Stimulated activated CD8-positive, alpha-beta memory T cell treated with anti-CD3 and anti-CD28 coated beads, Interleukin-7, amount 100 ng/mL, for 4 hours (primary cell): Measurements from ENCODE around the gene PRDX5.

Experiments used
- DNase-seq, 2 donors: peaks; one replicate each; pipeline ENCODE4 v3.0.0-alpha.2; 2020; ENCODE audit warnings: low read depth in 2 of 2

PRDX5 gene

DNA sequence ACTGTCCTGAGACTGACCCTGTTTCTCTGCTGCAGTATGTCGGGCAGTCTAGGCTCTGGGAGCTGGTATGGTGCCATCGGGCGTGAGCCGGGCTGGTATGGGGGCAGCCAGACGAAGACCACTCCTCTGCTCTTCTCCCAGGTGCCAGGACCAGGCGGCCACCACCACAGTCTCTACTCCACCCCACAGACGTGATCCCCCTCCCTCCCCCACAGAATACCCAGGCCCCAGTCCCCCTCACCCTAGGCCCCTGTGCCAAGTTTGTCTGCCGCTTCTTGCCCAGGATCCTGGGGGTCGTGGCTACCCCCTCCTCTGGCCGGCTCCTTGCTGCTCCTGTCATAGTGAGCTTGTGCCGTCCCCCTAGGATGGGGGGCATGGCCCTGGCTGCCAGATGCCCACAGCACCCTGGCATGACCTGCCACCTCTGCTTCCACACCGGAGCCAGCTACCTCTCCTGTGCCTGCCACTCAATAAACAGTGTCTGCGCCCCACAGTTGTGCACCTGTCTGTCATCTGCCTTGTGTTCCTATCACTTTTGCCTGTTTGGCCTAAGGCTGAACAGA, 28.8 kb upstream of the PRDX5 start:
- DNase-seq = no peak

DNA sequence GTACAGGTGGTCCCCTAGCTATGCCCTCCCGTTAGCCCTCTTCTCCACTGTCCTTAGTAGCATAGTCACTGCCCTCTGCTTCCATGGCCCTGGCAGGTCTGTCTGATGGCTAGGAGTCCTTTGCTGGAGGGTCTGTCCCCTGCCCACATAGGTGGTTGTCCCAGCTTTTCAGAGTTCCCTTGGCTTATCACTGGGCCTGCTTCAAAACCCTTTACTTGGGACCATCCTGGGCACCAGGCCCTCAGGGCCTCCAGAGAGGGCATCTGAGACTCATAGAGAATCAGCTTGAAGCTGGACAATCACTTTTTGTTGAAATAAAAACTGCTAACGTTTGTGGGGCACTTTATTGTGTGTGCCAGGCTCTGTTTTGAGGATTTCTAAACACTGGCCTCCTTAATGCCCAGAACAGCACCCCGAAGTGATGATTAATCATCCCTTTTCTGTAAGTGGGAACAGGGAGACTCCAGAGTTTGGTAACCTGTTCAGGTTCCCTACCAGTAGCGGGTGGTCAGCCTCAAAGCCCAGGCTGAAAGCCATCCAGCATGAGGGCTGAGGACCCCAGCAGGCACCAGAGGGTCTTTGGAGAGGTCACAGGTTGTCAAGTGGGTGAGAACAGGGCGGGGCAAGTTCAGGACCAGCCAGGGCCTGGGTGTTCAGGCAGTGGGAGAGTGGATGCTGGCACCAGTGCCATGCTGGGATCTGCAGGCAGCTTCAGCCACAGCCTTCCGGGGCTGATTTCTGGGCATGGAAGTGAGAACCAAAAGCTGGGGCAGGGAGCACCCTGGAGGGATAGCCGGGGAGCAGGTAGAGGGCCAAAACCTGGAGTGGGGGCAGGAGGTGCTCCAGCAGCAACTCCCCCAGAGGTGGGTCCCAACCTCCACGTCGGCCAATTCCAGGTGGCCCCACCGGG, 27.3 kb upstream of the PRDX5 start:
- no peak for DNase-seq

DNA sequence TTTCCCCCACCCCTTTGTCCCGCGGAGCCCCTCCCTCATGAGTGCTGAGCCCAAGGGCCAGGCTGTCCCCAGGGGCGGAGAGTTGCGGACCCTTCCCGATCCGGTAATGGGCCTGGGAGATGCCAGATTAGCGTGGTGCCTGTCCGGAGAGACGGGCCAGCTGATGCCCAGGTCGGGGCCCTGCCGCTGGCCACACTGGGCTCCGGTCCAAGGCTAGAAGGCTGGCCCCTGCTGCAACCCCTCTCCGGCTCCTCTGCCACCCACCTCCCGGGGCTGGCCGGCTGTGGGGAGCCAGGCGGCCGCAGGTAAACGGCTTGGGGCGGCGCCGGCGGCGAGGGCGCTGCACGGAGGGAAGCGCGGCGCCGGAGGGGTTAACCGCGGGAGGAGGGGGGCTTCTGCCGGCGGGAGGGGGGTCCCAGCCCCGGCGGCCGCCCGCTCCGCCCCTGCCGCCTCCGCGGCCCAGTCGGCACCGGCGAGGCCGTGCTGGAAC, 26.6 kb upstream of the PRDX5 start, which contains the start of gene KCNK4:
Gene KCNK4 (plus strand): TSS at position 41 of the 490 bp plus-strand sequence. CDS start 1,717 bp downstream, outside the sequence.
- DNase-seq = no peak

DNA sequence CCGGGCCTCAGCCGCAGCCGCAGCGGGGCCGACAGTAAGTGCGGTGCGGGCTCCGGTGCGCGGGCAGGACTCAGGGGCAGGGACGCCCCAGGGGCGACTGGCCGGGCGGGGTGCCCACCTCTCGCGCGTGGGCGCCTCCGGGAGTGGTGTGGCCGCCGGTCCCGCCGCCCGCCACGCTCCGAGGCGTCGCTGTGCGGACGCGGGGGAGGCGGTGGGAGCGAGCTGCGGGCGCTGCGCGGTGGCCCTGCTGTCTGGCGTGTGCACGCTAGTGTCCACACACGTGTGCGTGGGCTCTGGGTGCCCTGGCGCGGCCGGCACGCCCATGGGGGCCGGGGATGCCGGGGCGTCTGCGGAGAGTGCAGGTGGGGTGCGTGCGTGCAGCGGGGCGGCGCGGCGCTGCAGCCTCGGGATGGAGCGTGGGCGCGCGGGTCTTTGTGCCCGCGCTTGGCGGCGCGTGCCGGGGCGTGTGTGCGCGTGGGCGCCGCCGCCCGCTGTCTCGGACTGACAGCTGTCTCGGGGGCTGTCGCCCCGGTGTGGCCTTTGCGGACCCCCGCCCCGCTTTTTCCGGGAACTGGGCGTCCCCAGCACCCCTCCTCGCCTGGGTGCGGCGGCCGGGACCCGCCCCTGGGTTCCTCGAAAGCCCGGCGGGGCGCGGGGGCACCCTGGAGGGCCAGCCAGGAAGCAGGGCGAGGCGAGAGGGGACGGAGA, 26.0 kb upstream of the PRDX5 start:
- peak in 1 of 2 donors; percentile 33 for DNase-seq

DNA sequence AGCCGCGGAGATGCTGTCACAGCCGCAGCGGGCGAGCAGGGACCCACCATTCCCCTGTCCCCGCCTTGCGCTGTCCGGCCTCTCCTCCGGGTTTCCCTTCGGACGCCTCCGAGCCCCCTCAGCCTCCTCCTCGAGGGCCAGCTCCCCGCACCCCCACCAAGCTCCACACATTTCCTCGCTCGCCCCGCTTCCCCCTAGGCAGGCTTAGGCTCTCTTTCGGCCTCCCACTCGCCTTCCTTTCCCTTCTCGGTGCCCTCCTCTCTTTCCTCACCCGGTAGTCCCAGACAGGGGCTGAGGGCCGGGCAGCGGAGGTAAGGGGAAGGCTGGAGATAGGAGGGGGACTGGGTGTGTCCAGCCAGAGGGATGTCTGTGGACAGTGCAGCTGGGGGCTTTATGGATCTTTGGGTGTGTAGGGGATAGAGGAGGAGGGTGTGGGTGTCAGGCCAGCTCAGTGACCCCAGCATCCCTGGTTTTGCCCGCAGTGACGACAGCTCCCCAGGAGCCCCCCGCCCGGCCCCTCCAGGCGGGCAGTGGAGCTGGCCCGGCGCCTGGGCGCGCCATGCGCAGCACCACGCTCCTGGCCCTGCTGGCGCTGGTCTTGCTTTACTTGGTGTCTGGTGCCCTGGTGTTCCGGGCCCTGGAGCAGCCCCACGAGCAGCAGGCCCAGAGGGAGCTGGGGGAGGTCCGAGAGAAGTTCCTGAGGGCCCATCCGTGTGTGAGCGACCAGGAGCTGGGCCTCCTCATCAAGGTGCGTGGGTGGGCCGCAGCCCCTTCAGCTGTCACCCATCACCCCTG, 25.3 kb upstream of the PRDX5 start:
- DNase-seq = no peak

DNA sequence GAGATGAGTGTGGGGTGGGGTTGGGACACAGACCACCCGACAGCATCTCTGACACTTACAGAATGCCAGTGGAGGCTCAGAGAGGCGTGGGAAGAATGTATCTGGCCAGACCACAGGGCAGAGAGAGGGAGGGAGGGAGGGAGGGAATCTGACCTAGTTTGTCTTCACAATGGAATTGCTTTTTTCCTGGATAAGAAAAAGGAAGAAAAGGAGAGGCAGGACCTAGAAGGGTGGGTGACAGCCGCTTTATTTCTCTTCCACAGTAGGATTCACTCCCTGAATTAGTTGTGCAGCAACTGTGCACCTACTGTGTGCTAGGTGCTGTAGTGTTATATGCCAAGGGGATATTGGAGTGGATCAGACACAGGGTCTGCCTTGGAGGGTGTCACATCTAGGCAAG, 23.1 kb upstream of the PRDX5 start:
- DNase-seq = no peak

DNA sequence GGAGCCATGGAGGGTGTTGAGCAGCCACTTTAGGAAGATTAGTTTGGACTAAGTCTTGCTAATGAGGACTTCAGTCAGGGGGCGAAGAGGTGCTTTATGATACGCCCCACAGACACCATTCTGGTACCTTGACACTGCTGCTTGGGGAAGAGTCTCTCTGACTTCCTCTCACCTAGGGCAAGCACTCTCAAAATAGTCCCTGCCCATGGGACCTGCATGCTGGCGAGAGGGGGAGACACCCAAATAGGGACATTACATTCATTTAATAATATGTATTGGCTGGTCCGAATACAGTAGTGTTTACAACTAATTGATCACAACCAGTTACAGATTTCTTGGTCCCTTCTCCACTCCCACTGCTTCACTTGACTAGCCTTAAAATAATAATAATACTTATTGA, 22.2 kb upstream of the PRDX5 start:
- no peak for DNase-seq

DNA sequence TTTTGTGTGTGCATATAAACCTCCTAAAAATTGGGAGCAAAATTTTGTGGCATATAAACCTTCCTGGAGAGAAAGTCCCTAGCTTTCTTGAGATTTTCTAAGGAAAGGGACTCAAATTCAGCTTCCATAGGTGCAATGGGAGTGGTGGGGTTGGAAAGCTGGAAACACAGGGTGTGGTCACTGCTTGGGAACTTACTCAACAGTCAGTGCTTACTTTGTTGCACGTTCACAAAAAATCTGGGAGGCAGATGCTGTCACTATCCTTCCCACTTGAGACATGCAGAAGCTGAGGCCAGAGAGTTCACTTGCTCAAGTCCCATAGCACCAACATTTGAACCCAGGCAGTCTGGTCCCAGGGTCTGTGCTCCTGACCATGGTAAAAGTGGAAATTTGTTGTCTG, 21.7 kb upstream of the PRDX5 start:
- no peak for DNase-seq

DNA sequence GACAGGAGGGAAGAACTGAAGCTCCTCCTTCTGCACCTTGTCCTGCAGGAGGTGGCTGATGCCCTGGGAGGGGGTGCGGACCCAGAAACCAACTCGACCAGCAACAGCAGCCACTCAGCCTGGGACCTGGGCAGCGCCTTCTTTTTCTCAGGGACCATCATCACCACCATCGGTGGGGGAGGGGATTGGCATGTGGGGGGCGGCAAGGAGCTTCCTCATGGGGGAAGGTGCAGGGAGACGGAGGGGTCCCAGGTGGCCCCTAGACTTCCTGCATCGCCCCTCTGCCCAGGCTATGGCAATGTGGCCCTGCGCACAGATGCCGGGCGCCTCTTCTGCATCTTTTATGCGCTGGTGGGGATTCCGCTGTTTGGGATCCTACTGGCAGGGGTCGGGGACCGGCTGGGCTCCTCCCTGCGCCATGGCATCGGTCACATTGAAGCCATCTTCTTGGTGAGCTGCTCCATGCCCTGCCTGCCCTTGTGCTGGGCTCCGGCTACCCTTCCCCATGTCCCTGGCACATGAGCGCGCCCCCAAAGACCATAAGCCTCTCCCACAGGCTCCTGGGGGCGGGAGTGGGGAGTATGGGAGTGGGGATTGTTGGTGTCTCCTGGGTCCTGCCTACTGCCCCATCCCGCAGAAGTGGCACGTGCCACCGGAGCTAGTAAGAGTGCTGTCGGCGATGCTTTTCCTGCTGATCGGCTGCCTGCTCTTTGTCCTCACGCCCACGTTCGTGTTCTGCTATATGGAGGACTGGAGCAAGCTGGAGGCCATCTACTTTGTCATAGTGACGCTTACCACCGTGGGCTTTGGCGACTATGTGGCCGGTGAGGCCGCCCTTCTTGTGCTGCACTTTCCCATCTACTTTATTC, 20.9 kb upstream of the PRDX5 start:
- no peak for DNase-seq

DNA sequence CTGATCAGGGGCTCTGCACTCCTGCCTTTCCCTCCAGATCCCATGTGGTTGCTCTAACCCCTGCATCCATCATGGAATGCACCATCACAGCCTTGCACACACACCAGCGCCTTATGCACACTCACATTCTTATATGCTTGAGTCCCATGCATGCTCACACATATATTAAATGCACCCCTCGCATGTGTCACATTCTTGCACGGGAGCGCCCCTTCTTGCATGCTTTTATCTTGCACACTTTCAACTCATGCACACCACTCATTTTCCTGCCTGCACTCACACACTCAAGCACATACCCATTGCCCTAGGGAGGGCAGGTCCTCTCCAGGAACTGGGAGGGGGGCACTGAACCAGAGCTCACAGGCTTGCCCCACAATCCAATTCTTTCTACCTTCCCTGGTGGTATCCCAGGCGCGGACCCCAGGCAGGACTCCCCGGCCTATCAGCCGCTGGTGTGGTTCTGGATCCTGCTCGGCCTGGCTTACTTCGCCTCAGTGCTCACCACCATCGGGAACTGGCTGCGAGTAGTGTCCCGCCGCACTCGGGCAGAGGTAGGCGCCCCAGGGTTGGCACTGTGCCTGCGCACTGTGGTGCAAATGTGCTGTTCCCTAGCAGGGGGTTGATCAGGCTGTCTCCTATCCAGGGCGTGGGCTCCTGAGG, 20.1 kb upstream of the PRDX5 start:
- DNase-seq = no peak

DNA sequence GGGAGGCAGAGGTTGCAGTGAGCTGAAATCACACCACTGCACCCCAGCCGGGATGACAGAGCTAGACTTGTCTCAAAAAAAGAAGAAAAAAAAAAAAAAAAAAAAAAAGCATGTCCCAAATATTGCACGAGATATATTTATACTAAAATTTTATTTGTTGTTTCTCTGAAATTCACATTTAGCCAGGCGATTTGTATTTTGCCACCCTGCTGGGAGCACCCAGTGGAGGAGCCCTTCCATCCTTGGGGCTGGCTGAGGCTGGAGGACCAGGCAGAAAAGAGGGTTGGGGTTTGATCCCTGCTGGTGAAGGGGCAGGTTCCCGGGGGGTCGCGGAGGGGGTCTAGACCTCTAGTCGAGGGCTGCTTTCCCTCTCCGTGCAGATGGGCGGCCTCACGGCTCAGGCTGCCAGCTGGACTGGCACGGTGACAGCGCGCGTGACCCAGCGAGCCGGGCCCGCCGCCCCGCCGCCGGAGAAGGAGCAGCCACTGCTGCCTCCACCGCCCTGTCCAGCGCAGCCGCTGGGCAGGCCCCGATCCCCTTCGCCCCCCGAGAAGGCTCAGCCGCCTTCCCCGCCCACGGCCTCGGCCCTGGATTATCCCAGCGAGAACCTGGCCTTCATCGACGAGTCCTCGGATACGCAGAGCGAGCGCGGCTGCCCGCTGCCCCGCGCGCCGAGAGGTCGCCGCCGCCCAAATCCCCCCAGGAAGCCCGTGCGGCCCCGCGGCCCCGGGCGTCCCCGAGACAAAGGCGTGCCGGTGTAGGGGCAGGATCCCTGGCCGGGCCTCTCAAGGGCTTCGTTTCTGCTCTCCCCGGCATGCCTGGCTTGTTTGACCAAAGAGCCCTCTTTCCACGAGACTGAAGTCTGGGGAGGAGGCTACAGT, 18.7 kb upstream of the PRDX5 start:
- no peak for DNase-seq

DNA sequence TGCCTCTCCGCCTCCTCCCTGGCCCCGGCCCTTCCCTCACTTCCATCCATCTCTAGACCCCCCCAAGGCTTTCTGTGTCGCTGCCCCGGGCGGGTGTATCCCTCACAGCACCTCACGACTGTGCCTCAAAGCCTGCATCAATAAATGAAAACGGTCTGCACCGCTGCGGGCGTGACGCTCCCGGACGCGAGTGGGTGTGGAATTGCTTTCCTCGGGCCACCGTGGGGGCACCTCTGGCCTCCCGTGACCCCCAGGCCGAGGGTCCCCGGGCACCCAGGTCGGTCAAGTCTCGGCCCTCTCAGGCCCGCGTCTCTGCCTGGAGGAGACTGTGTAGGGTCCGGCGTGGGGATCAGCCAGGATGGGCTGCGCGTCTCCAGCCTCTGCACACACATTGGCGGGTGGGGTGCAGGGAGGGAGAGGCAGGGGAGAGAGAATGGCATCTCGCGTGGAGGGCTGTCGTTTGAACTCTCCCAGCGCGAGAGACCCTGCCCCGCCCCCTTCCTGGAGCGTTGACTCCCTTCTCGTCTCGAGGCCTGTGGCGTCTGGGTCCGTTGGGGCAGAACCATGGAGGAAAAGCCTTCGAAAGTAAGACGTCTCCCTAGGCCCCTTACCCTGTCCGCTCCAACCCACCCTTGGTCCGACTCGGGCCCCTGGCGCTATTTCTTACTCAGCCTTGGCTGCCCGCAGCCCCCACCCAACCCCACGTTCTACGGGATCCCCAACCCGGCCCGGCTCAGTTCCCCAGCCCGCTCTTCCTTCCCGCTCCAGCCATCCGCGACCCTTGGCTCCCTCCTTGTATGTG, 17.9 kb upstream of the PRDX5 start, which contains the start of gene CATSPERZ:
Gene CATSPERZ (plus strand): TSS at position 512 of the 802 bp plus-strand sequence. CDS start 53 bp downstream, at position 565.
- DNase-seq = no peak

DNA sequence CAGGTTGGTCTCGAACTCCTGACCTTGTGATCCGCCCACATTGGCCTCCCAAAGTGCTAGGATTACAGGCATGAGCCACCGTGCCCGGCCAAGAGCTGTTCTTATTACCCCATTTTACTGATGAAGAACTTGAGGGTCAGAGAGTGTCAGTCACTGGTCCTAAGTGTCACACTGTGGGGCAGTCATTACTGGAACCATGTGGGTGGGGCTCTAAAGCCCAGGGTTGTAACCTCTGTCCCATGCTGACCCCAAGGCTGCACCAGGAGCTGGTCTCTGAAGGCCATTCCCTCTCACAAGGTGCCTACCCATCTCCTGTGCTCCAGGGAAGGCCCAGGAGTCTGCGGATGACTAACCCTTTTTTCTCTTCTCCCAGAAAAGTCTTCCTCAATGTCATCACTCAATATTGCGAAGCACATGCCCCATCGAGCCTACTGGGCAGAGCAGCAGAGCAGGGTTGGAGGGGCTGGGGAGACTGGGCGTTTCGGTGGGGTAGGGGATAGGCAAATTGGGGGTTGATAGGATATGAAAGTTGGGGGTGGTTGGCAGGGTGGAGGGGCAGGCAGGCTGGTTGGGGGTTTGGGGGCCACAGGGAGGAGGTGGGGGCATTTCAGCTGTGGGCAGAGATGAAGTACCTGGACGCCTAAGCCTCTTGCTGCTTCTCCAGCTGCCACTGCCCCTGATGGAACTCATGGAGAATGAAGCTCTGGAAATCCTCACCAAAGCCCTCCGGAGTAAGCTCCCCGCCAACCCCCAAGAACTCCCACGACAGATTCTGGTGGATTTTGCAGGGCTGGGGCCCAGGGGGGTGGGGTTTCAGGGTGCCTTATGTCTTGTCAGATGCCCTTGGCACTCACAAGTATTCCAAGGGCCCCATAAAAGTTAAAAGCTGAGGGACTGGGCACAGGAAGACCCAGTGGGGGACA, 14.6 kb upstream of the PRDX5 start:
- no peak for DNase-seq

DNA sequence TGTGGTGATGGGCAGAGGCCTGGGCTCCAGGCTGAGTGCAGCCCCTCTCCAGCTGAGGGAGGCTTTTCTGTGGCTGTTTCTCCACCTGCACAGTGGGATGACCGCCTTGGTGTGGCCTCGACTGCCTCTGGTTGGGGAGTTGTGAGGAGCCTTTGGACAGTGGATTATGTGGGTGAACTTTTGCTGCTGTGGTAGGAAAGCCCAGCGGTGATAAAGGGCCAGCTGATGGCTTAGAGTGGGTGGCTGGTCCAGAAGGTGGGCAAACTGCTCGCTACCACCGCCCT, 13.9 kb upstream of the PRDX5 start:
- DNase-seq = no peak

DNA sequence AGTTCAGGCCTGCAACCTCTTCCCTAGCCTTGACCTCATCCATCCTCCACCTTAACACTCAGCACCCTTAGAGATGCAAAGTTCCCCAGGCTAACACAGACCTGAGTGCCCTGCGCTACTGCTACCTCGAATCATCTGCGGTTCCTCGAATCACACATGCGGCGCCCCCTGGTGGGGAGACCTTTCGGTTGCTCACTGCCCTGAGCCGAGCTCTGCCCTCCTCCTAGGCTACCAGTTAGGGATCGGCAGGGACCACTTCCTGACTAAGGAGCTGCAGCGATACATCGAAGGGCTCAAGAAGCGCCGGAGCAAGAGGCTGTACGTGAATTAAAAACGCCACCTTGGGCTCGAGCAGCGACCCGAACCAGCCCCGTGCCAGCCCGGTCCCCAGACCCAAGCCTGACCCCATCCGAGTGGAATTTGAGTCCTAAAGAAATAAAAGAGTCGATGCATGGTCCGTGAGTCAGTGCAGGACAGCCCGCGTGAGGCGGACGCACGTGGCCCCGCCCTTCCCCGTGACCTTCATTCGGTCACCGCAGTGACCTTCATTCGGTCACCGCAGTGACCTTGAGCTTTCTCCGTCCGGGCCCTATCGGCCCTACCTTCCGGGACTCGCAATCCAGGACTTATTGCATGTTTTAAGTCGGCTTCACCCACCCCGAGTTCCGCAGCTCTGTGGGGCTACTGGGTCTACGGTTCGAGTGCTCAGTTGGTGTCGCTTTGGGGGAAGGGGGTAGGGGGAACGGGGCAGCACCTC, 13.4 kb upstream of the PRDX5 start:
- DNase-seq = peak; percentile 84 to 89

DNA sequence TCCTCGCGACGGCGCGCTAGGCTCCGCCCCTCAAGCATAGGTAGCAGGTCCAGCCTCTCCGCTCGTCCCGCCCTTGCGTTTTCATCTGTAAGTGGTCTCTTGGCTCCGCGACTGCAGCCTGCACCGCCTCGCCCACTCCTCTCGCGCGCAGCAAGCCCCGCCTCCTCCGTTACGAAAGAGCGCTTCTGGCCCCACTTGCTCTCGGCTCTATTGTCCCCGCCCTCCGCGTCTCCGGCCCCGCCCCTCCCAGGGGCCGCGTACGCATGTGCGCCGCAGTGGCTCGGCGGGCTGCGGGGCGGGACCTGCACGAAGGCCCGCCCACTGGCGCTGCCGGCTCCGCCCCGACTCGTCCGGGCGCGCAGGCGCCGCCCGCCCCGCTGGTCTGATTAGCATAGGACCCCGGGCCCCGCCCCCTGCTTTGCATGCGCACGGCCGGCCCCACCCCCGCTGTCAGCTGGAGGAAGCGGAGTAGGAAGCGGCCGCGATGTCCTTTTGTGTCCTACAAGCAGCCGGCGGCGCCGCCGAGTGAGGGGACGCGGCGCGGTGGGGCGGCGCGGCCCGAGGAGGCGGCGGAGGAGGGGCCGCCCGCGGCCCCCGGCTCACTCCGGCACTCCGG, 12.7 kb upstream of the PRDX5 start, which contains the start of gene ESRRA:
Gene ESRRA (plus strand): TSS at position 450 of the 616 bp plus-strand sequence. CDS start 1,656 bp downstream, outside the sequence.
- peak; percentile 98 to 100 for DNase-seq
